A204.1 (cell line): ENCODE measurements around the gene MACROD2.

ENCODE experiments used
- FAIRE-seq: peaks from 2 replicates; lab custom pipeline; 2012; peaks lifted over from hg19 to GRCh38; lab: Jason Lieb, UNC

MACROD2 gene

DNA sequence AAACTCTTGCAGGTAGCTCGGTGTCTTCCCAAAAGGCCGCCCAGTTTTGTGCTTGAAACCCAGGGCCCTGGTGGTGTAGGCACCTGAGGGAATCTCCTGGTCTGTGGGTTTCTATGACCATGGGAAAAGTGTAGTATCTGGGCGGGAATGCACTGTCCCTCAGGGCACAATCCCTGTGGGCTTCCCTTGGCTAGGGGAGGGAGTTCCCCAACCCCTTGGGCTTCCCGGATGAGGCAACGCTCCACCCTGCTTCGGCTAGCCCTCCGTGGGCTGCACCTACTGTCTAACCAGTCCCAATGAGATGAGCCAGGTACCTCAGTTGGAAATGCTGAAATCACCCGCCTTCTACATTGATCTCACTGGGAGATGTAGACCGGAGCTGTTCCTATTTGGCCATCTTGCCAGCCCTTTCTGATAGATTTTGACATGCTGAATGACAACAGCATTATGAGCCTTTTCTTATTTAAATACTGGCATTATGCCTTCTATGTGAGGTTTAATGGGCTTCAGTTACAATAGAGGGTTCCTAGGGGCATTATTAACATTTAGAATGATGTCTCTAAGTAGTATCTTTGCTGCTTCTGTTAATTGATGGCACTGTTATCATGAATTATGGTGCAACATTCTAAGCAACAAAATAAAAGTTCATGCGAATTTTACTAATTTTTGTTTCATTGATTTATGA is 475.8 kb downstream of the MACROD2 start:
- FAIRE-seq = no peak

DNA sequence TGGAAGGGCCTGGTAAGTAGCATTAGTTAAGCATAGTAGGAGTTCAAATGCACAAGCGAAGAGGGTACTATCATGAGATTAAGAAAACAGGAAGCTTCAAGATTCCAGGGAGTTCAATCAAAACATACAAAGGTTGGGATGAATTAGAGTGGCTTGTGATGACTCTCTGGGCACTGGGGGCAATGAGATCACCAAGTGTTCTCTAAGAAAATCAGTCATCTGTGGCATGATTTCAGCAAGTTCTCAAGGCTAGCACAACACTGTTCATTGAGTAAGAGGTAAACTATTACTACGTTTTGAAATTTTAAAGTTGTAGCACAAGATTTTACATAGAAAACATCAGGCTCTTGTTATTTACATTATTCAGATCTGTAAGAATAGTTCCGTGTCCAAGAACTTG is 481.8 kb downstream of the MACROD2 start:
- FAIRE-seq = no peak

DNA sequence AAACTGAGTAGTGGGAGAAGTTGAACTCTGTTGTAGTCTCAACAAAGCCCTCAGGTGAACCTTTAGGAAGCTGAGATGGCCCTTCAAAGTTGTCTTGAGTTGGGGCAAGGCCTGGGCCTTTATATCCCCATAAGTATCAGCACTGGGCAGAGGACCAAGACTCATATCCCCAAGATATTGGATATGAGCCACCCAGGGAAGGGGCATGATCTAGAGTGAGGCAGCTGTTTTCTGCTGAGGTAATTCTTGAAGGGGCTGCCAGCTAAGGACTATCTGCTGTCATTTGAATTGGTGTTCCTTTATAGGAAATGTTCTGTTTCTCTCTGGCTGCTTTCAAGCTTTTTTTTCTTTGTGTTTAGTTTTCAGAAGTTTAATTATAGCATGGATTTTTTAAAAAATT is 482.8 kb downstream of the MACROD2 start:
- FAIRE-seq = no peak

DNA sequence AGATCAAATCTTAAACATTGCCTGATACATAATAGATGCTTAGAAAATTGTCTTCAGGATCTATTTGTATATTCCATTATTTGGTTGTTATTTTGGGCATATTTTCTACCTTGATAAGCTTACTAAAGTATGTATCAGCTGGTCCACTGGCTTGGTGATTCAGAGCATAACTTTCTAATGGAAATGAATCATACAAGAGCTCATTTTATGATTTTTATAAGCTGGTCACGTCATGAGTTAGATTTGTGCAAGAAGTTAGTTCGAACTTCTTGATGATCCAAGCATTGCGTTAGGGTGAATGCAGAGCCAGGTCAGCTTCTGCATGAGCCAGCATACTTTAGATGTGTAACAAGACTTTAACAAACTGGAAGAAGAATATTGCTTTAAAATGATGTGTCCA is 486.5 kb downstream of the MACROD2 start:
- FAIRE-seq = no peak

DNA sequence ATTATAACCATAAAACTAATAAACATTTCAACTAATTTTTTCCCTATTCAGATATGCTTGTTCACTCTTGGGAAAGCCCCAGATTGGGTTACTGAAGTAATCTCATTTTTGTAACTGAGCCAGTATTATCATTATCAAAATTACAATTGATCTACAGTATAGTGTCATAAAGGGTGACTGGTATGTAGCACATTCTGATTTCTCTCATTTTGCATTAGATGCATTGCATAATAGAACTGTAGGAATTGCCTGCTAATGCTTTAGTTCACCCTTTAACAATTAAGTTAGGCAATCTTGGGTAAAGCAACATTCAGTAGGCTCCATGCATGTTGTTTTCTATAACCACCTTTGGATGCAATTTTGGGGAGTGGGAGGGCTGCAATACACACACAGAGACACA is 492.9 kb downstream of the MACROD2 start:
- no peak for FAIRE-seq

DNA sequence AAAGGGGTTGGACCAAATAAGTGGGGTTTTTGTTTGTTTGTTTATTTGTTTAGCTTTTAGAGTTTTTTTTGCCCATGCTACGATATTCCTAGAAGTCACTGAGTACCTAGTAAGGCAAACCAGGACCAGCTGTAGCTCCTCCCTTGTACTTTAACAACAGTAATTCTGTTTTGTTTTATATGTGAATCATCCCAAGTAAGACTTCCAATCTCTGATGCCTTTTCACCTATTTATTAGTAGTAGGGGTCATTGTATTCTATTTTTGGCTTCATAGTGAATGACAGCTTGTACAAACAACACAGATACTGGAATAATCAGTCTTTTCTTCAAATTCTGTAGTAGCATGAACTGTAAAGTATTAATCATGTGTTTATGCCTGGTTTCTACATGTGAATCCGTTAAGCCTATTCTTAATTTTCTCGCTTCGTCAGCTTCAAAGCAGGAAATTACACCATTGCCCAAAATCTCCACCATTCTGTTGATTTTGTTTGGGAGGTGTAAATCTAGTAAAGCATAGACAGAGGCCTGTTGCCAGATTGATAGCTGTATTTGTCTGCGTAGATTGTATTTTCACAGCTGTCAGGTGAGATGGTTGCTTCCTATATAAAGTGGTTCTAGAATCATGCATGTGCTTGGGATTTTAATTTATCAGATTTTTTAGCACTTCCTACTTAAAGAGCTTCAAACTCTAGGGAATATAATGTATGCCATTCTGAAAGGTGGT is 493.6 kb downstream of the MACROD2 start:
- no peak for FAIRE-seq

DNA sequence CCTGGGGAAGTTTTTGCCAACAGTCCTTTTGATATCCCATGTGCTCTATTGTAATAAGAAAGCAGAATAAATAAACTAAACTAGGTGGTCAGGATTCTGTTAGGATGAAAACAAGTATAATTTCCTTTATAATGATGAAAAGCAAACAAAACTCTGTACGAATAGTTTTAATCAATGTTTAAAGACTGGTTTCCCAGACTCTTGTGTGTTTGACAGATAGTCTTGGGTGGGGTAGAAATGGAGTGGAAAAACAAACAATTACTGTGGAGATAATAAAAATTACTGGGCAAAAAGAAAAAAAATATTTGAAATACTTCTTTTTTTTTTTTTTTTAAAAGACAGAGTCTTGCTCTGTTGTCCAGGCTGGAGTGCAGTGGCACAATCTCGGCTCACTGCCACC is 494.2 kb downstream of the MACROD2 start:
- no peak for FAIRE-seq

DNA sequence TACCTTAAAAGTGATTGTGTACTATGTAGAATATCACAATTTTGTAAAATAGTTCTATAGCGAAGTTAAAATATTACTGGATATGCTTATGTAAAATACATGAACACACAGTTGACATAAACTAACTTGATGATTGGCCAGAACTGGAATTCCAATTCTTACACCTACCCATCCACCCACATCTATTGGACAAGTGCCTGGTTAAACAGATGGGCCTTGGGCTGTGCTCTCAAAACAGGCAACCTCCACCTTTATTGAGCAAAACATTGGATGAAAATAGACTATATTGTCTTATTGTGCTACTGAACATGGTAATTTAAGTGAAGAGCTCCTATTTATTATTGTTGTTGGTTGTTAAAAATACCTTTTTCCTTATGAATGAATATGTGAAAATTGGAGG is 496.1 kb downstream of the MACROD2 start:
- no peak for FAIRE-seq

DNA sequence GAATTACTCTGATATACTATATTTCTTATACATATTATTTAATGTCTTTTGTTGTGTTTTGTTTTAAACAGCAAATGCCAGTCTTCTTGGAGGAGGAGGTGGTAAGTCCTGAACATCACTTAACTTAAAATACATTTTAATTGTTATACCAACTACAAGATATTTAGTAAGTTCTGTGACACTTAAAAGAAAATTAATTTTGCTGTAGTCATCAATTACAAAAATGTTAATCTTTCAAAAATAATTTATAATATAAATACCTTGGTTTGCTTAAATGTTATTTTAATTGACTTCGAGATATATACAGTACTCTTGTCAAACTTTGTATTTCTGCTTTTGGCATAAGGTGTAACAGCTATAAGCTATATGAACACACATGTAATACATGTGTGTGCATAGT is 498.1 kb downstream of the MACROD2 start:
- peak; percentile 6 for FAIRE-seq

DNA sequence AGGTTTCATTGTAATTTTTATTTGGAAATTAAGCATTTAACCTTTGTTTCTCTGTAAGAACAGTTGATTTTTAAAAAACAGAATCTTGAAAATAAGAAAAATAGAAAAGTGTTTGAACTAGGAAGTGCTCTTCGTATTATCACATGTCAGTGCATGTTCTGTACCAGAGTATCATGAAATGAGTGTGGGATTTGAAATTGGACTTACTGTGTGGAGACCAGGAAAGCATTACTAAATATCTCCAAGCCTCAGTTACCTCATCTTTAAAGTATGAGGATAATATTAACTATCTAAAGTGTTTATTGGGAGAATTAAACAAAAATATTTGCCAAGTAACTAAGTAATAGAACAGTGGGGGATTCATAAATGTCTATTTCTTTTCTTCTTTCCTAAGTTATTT is 499.0 kb downstream of the MACROD2 start:
- FAIRE-seq = no peak

DNA sequence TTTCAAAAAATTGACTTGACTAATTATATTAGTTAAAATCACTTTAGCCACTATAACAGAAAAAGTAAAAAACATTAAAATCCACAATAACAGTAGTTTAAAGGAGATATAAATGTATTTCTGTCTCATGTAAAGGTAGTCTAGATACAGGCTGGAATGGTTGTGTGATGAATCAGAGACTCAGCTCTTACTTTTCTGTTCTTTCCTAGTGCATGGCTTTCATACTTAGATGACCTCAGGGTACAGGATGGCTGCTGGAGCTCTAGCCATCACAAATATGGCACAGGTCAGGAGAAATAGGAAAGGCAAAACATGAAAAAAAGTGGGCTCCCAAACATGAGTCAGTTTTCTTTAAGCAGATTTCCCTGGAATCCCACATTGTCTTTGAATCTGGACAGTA is 499.8 kb downstream of the MACROD2 start:
- no peak for FAIRE-seq

DNA sequence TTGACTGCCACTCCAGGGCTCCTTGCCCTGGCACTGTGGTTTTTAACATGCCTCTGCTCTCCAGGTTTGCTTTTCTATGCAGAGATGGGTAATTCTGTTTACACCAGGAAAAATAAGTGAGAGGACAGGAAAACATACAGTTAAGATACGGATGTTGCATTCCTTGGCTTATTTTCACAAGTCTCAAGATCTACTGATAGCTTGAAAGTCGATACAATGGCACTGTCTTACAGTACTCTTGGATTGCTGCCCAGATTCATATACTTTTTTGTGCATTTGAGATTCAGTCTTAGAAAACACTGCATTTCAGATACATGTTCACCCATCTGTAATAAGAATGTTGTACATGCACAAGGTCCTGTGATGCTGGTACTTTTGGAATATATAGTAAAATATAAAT is 501.7 kb downstream of the MACROD2 start:
- no peak for FAIRE-seq

DNA sequence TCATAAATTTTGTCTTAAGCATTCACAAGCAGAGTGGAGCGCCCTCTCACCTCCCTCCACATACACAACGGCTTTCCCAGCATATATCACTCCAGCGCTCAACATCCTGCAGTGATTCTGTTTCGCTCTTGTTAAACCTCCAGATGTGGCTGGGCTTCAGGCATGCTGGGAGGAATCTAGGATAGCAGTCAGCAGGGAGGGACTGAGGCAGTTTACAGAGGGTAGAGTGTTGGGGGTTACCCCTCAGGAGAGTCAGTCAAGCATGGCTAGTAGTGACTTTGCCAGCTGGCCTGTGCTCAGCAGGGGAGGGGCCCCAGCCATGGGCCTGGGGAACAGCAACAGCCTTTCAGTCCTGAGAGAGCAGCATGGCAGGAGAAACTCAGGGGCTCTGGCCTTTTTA is 503.5 kb downstream of the MACROD2 start:
- FAIRE-seq = no peak

DNA sequence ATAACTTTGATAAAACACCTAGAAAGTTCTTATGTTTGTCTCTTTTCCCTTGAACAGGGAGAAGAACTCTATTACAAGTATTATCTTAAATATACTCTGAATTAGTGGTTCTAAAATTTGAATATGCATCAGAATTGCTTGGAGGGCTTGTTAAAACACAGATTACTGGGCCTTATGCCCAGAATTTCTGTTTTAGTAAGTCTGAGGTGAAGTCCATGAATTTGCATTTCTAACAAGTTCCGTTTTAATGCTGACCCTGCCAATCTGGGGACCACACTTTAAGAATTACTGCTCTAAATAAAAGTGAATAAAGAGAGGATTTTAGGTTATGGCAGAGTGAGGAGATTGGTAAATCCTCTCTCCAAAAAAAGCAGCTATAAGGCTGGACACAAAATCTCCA is 510.2 kb downstream of the MACROD2 start:
- no peak for FAIRE-seq

DNA sequence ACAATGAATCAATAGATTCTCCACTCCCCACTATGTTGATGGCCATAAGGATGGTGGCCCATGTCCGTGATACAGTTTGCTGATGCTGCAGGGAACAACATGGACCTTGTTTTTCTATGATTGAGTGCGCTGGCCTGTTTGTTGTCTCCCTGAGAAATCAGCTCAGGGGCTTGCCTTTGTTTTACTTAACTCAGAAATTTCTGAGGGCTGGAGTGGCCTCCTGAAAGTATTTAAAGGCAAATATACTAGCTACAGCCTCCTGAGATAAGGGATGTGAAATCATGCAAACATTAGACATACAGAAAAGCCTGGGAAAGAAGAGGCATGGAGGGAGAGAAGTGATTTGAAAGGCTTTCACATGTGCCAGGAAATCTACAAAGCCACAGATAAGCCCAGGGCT is 512.4 kb downstream of the MACROD2 start:
- FAIRE-seq = no peak

DNA sequence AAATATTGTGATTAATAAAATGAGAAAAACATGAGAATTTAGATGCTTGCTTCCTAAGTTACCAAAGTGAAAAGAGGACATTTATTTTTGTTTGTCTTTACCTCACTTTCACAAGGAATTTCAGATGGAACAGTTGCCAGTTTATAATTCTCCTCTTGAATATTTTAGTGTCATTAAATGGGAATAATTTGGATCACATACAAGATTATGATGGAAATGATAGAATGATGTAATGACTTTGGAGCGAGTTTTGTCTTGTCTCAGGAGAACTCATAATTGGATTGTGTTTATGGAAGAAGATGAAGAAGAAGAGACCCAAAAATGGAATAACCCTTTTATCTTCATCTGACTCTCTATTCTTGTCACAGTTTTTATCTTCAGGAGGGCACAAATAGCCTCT is 515.0 kb downstream of the MACROD2 start:
- FAIRE-seq = no peak

DNA sequence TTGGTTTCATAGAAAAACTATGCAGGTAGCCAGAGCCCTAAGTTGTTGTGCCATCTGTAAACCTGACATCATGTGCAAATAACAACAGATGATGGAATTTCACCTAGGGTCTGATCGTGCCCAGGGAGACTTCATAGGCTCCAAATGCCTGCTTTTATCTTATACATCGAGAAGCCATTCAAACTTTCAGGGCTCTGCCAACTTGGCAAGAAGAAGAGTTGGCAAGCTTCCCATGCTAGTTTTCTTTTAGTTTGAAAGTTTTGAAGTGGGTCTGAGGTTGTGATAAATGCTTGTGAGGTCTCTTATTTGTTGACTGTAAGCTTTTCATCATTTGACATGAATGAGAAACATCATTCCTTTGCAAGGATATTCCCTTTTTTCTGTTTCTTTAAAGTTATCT is 517.5 kb downstream of the MACROD2 start:
- FAIRE-seq = no peak

DNA sequence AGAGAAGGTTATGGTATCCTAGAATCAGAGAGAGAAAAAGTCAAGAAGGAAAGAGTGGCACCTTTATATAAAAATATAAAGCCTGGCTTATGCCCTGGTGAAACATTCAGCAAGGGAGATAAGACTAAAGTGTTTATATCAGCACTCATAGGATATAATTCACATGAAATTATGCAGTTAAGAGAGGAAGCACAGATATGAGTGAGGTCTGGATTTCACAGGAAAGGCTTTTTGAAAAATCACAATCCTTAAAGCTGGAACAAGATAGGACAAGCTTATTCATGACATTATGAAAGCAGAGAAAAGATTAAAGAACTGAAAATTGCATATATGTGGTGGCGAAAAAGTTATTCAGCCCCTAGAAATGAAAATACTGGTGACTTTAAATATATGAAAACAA is 523.3 kb downstream of the MACROD2 start:
- no peak for FAIRE-seq

DNA sequence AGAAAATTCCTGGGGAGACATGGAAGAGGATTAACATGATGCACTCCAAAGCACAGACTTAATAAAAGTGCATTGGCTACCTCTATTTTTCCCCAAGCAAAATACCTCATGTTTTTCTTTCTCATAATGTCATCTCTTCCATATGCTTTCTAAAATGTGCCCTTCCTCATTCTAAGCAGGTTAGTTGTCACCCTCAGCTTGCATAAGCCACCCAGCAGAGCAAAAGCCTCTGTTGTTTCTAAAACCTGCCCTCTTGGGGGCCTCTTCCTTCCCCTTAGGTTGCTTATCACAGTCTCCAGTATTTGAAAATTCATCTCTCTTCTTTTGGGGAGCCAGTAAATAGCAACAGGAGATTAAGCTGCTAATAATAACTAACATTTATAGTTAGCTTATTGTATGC is 525.7 kb downstream of the MACROD2 start:
- FAIRE-seq = no peak

DNA sequence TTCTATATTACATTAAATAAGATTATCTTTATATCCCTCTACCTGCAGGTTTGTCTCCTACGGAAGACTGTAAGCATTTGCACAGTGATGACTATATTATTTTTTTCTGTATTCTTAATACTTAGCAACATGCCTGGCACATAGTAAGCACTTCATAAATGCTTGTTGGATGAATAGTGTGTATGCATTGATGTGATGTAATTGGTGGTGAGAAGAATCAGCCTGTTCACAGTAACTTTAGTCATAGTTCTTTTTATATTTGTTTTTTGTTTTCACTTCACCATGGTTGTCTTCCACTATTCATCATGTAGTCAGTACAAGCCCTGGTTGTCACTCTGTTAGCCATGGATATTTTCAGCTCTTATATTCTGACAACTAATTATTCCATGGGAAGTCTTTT is 526.1 kb downstream of the MACROD2 start:
- no peak for FAIRE-seq

DNA sequence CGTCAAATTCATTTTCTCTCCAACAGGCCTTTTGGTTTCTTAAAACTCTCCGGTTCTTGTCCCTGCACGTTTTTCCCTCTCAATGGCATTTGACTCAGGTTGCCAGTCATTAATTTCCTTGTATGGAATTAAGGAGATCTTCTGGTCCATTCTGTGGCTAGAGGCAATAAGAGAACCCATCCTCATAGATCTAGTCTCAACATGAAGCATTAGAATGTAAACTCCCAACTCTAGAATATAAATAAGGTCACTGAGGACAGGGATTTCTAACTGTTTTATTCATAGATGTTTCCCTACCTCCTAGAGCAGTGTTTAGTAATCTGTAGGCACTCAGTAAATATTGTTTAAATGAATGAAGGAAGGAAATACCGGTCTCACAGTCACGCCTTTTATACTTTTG is 527.3 kb downstream of the MACROD2 start:
- no peak for FAIRE-seq

DNA sequence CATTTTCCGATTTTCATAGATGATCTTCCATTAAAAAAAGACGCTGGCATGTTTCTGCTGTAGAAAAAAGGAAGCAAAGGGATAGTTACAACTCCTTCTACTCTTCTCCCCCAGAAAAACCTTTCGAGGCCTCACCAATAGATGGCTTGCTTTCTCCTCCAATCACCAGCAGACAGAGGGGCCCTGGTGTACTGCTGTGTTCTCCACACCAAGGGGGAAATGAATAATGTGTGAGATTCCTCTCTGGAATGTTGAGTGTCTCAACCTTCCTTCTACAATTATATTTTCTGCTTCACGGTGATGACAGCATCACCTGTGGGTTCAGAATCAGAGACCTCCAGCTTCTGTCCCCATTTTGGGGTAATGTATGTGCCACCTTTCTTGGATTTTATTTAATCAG is 527.8 kb downstream of the MACROD2 start:
- FAIRE-seq = no peak

DNA sequence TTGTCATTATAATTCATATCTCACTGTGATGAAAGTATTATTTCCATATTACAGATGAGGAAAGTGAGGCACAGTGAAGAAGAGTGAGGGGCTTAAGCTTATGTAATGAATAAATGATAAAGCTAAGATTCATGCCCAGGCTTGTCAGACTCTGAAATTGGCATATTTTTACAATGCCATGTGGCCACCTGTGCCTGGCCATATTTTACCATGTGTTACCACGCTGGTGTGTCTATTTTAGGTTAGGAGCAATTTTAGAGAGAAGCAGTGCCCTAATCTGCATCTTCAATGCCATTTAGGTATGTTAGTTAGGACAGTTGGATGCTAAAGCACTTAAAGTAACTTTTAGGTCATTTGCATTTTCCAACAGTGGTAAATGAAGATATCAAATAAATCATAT is 530.1 kb downstream of the MACROD2 start:
- no peak for FAIRE-seq

DNA sequence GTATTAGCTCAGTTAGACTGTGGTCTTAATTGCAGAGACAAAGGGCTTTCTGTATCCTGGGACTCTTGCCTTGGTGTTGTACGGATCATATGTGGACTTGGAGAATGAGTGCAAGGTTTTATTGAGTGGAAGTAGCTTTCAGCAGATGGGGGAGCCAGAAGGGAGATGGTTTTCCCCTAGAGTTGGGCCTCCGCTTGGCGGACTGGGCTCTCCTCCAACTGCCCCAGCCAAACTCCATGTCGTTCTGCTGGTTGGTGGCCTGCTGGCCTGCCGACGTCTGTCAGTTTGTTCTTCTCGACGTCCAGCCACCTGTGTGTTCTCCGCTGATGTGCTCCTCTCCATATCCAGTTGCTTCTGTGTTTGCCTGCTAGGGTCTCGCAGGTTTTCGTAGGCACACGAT is 531.6 kb downstream of the MACROD2 start:
- FAIRE-seq = no peak
